Adipocyte (in vitro differentiated cells): ENCODE results near the gene SSX3.
"Not testable (repeated sequence)": the region's sequence is repeated elsewhere in the genome, so short reads cannot be mapped to it uniquely, and the experiment has no call there.

Experiments
- DNase-seq: peaks from one replicate; pipeline ENCODE4 v3.0.0-alpha.2; 2015; ENCODE audit warnings: low read depth
- H3K27me3 ChIP-seq: replicated peaks from 2 replicates; pipeline ENCODE4 v1.7.0; 2013; ENCODE audit warnings: mild to moderate bottlenecking, low read length, moderate library complexity; ENCODE audit not compliant: control insufficient read depth, insufficient read depth
- H3K36me3 ChIP-seq: 2 replicates; pipeline ENCODE4 v1.7.0; 2013; ENCODE audit warnings: low read length, mild to moderate bottlenecking, moderate library complexity; ENCODE audit not compliant: control insufficient read depth, insufficient read depth, severe bottlenecking
- H3K4me1 ChIP-seq: 2 replicates; pipeline ENCODE4 v1.7.0; 2013; ENCODE audit warnings: mild to moderate bottlenecking, low read length, moderate library complexity; ENCODE audit not compliant: control insufficient read depth, insufficient read depth
- H3K4me3 ChIP-seq: 2 replicates; pipeline ENCODE4 v1.7.0; 2013; ENCODE audit warnings: mild to moderate bottlenecking, low read length, moderate library complexity
- H3K9ac ChIP-seq: 2 replicates; pipeline ENCODE4 v1.7.0; 2013; ENCODE audit warnings: mild to moderate bottlenecking, low read length, moderate library complexity
- H3K9me3 ChIP-seq: 2 replicates; pipeline ENCODE4 v1.7.0; 2013; ENCODE audit warnings: mild to moderate bottlenecking, low read length, moderate library complexity; ENCODE audit not compliant: control insufficient read depth

SSX3 gene

GRCh38 chrX:48356315-48357094, at the start of gene SSX3:
Gene SSX3 (minus strand): TSS chrX:48356703. CDS start chrX:48355249, 1,454 bp downstream.
- H3K9ac ChIP-seq, H3K36me3 ChIP-seq, H3K4me3 ChIP-seq, H3K27me3 ChIP-seq, H3K4me1 ChIP-seq, DNase-seq, H3K9me3 ChIP-seq: not testable (repeated sequence)

GRCh38 chrX:48397825-48398224, 41.3 kb upstream of the SSX3 start:
- not testable (repeated sequence) for H3K4me1 ChIP-seq, H3K9me3 ChIP-seq, H3K27me3 ChIP-seq, DNase-seq, H3K9ac ChIP-seq, H3K4me3 ChIP-seq, H3K36me3 ChIP-seq

GRCh38 chrX:48396931-48397330, 40.4 kb upstream of the SSX3 start:
- H3K9me3 ChIP-seq, H3K9ac ChIP-seq, H3K4me1 ChIP-seq, H3K4me3 ChIP-seq, DNase-seq, H3K36me3 ChIP-seq, H3K27me3 ChIP-seq: not testable (repeated sequence)

GRCh38 chrX:48383239-48383638, 26.7 kb upstream of the SSX3 start, which contains the start of gene SSX4:
Gene SSX4 (plus strand): TSS chrX:48383539. CDS start chrX:48384054, 515 bp downstream.
- H3K27me3 ChIP-seq, H3K9ac ChIP-seq, H3K4me3 ChIP-seq, H3K9me3 ChIP-seq, H3K36me3 ChIP-seq, H3K4me1 ChIP-seq, DNase-seq: not testable (repeated sequence)

- H3K4me3 ChIP-seq, H3K9ac ChIP-seq, DNase-seq, H3K4me1 ChIP-seq, H3K27me3 ChIP-seq, H3K9me3 ChIP-seq, H3K36me3 ChIP-seq: not testable (repeated sequence)
These were observed 13.9 kb upstream of the SSX3 start for GRCh38 chrX:48370408-48370807.

- H3K9me3 ChIP-seq, DNase-seq, H3K36me3 ChIP-seq, H3K4me3 ChIP-seq, H3K9ac ChIP-seq, H3K4me1 ChIP-seq, H3K27me3 ChIP-seq: not testable (repeated sequence)
These were observed 11.4 kb upstream of the SSX3 start for GRCh38 chrX:48367717-48368408.

- H3K4me3 ChIP-seq, H3K27me3 ChIP-seq, H3K36me3 ChIP-seq, H3K9me3 ChIP-seq, DNase-seq, H3K9ac ChIP-seq, H3K4me1 ChIP-seq: not testable (repeated sequence)
These were observed 2.8 kb upstream of the SSX3 start for GRCh38 chrX:48359281-48359680.

GRCh38 chrX:48357681-48358080, 1.2 kb upstream of the SSX3 start:
- Histone ChIP-seq H3K4me3 (no peak overlapping the region), H3K36me3 (no peaks in the 10 kb centered on the region), H3K27me3 (no peaks in the 10 kb centered on the region), H3K9me3 (no peaks in the 10 kb centered on the region), H3K4me1 (no peaks in the 10 kb centered on the region), H3K9ac (no peak overlapping the region)
- no peak for DNase-seq

- H3K9me3 ChIP-seq, H3K4me1 ChIP-seq, H3K9ac ChIP-seq, DNase-seq, H3K36me3 ChIP-seq, H3K27me3 ChIP-seq, H3K4me3 ChIP-seq: not testable (repeated sequence)
These were observed 10.4 kb downstream of the SSX3 start for GRCh38 chrX:48346059-48346458.

GRCh38 chrX:48313996-48314395, 42.5 kb downstream of the SSX3 start:
- not testable (repeated sequence) for H3K4me3 ChIP-seq, H3K9ac ChIP-seq, H3K9me3 ChIP-seq, H3K4me1 ChIP-seq, H3K27me3 ChIP-seq, H3K36me3 ChIP-seq, DNase-seq

- Histone ChIP-seq H3K4me3 (no peak overlapping the region), H3K9ac (no peak overlapping the region), H3K9me3 (no peaks in the 10 kb centered on the region), H3K27me3 (no peaks in the 10 kb centered on the region), H3K36me3 (no peaks in the 10 kb centered on the region), H3K4me1 (no peaks in the 10 kb centered on the region)
- no peak for DNase-seq
These were observed 50.3 kb downstream of the SSX3 start for GRCh38 chrX:48306175-48306574.
